Cardiac septum (tissue), 1 donor: Measurements from ENCODE around the gene DPYSL3. TPM values are rescaled to one million over a fixed set of nuclear protein-coding genes. Genes with fewer than 3 reads are reported as not detected.

Source experiments
- DNase-seq: peaks from one replicate; pipeline ENCODE4 v3.0.0-alpha.2; 2020; ENCODE audit warnings: low spot score
- intact Hi-C: fragments of 100-400 bp; cut with DNase I; formaldehyde crosslinking; loops from one replicate; pipeline ENCODE4 v1.14.0; 2022
- total RNA-seq: library from RNA; stranded (reverse); fragmentation: NEBNext Ultra II Directional; extraction: Animal tissue kit (Norgen Biotek cat#: 25700); gene quantifications from one replicate; pipeline ENCODE4 v1.2.1, GENCODE V29; 2021
- donor health status: DM: no; HTN: no; CAD: no.

Gene DPYSL3
- total RNA-seq, 1 donor from 2014 or later = 51.1 TPM

GRCh38 chr5:147348046-147348445 is 161.8 kb downstream of the DPYSL3 start:
- no peak for DNase-seq
- intact Hi-C loops = no loop called here

- no peak for DNase-seq
- intact Hi-C loops = no loop called here
These were observed 163.8 kb downstream of the DPYSL3 start for GRCh38 chr5:147346006-147346561.

GRCh38 chr5:147344861-147345260 is 165.0 kb downstream of the DPYSL3 start:
- intact Hi-C loops = no loop called here
- no peak for DNase-seq

- intact Hi-C loops = no loop called here
- no peak for DNase-seq
These were observed 168.5 kb downstream of the DPYSL3 start for GRCh38 chr5:147341345-147341744.

DNA sequence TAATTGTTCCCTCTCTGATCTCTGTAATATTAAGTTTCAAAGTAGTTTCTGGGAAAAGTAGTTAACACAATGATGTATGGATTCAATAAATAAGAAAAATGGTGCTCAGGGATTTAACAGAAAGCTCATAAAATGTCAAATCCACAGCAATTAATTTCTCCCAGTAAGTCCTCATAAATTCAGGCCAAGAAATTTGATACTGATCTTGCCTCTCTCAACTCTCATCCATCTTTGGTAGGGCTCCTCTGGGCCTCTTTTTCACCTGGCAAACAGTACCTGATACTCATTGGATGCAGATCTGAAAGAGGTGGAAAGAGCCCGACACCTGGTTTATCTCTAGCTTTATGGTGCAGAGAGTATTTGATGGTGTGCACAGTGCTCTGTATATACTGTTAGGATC is 168.9 kb downstream of the DPYSL3 start:
- no peak for DNase-seq
- intact Hi-C loops = no loop called here
